GM19467 (cell line): ENCODE measurements around the gene NFS1.
"Not testable (repeated sequence)": the region's sequence is repeated elsewhere in the genome, so short reads cannot be mapped to it uniquely, and the experiment has no call there.

Experiments
- ATAC-seq: cut with Tn5 transposase; IDR thresholded peaks from one replicate; pipeline ENCODE4 v1.9.1; 2021; ENCODE audit warnings: mild to moderate bottlenecking, moderate library complexity; ENCODE audit not compliant: unreplicated experiment

Gene NFS1

GRCh38 chr20:35729836-35730582, 30.9 kb upstream of the NFS1 start:
- ATAC-seq: no peak

DNA sequence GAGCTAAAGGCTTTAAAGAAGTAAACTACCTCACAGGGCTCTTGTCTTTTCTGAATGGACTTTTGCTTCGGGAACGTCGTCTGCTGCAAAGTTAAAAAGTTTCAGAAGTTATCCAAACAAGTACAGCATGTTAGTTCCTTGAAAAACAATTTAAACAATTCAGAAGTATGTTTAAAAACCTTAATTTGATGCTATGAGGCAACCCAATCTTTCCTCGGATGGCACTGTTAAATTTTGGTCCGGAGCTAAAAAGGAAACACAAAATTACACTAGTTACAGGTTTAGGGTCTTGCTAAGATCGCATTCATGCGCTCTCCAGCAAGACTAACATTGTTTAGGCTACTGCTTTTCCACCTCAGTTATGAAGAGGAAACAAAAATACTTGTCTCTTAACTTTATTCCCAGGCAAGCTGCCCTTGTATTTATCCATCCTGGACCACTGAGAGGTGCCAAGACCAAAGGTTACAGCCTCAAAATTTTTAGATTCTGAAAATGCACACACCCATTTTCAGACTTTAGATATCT, 30.2 kb upstream of the NFS1 start:
- ATAC-seq: no peak

GRCh38 chr20:35726842-35727711, 27.9 kb upstream of the NFS1 start:
- ATAC-seq: no peak

DNA sequence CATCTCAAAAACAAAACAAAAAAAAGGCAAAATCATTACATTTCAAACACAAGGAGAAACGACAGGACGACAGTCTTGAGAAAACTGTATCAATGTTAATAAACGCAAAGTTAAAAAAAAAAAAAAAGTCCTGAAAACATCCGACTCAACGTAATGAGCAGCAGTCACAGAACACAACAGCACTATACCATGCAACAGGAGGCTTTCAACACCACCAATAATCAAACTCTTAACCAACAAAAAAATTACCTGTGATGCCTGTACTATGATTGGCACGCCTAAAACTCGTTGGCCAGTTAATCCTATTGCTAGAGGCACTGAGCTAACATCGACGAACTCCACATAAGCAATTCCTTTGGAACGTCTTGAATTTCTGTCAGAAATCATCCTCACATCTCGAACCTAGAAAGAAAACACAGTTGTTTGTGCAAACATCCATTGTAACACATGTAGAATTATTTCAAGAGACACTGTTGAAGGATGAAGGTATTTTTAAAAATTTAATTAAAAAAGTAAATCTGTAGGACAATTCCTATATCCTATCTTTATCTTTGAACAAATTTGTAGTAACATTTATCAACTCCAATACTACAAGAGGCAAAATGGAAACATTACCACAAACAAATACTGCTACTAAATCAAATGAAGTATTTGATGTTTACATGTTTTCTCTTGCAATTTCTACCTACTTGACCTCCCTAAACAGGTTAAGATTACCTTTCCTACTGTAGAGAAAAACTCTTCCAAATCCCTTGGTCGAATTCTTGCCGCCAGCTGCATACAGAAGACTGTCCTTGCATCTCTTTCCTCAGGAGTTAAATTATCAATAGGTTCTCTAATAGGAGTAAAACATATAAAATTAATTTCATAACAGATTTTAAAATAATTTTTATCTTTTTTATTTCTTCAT, 25.4 kb upstream of the NFS1 start:
- no peak for ATAC-seq

DNA sequence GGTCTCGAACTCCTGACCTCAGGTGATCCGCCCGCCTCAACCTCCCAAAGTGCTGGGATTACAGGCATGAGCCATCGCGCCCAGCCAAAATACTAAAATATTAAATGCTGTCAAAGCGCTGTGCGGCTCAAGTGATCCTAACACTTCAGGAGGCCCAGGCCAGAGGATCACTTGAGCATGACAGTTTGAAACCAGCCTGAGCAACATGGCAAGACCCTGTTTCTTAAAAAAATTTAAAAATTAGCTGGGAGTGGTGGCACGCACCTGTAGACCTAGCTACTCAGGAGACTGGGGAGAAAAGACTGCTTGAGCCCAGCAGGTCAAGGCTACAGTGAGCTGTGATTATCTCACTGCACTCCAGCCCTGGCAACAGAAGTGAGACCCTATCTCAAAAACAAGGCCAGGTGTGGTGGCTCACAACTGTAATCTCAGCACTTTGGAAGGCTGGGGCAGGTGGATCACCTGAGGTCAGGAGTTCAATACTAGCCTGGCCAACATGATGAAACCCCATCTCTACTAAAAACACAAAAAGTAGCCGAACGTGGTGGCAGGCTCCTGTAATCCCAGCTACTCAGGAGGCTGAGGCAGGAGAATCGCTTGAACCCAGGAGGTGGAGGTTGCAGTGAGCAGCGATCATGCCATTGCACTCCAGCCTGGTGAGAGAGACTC, 24.6 kb upstream of the NFS1 start:
- ATAC-seq: not testable (repeated sequence)

DNA sequence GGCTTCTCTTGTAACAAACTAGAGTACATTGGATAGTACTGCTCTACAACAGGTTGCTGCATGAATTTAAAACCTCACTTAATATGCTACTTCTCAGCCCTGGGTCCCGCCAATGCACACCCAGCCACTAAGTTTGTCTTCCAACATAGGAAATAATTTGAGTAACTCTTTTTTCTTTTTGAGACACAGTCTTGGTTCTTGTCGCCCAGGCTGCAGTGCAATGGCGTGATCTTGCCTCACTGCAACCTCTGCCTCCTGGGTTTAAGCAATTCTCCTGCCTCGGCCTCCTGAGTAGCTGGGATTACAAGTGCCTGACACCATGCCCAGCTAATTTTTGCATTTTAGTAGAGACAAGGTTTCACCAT, 24.1 kb upstream of the NFS1 start:
- not testable (repeated sequence) for ATAC-seq

- ATAC-seq: no peak
Measured at GRCh38 chr20:35721621-35722020, 22.5 kb upstream of the NFS1 start.

DNA sequence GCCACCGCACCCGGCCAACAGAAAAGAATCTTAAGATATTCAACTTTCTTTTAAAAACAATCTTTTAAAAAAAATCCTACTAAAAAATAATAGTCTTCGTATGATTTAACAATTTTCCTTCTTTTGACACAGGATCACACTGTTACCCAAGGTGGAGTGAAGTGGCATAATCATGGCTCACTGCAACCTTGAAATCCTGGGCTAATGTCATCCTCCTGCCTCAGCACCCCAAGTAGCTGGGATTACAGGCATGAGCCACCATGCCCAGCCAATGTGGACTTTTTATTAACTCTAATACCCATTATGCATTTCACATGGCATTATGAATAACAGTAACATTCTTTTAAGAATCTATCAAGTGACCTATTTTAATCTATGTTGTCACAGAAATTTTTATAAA, 22.1 kb upstream of the NFS1 start:
- ATAC-seq: no peak

DNA sequence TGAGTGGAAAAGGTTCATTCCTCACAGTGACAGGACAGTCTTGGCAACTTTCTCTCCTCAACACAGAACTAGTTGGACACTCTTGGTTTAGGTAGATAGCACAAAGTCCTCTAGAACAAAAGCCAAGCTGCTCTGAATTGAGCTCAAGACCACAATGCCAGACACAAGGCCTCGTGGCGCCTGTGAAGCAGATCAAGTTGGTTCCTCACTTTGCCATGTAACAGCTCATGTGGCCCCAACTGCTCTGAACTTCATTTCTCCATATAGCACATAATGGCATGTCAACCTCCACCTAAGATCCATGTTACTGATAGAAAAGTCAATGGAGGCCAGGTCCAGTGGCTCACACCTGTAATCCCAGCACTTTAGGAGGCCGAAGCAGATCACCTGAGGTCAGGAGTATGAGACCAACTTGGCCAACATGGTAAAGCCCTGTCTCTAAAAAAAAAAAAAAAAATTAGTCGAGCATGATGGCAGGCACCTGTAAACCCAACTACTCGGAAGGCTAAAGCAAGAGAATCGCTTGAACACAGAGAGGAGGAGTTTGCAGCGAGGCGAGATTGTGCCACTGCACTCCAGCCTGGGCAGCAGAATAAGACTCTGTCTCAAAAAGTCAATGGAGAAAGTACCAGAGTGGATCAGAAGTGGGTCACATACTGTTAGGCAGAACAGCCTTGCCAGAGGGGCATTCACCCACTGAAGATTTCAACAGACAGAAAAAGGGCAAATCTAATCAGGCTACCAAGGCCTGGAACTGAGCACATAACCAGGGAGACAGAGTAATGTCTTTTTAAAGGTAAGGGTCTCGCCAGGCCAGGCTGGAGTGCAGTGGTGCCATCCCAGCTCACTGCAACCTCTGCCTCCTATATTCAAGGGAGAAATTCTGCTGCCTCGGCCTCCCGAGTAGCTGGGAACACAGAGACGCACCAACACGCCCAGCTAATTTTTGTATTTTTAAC, 21.3 kb upstream of the NFS1 start:
- ATAC-seq: no peak

DNA sequence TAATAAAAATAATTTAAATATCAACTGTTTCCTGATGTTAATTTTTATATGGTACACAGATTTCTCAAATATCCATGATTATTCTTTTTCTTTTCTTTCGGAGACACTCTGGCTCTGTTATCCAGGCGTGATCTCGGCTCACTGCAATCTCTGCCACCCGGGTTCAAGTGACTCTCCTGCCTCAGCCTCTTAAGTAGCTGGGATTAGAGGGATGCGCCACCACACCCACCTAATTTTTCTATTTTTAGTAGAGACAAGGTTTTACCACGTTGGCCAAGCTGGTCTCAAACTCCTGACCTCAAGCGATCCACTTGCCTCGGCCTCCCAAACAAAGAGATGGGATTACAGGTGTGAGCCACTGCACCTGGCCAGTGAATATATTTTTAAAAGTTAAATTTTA, 20.6 kb upstream of the NFS1 start:
- ATAC-seq: no peak

DNA sequence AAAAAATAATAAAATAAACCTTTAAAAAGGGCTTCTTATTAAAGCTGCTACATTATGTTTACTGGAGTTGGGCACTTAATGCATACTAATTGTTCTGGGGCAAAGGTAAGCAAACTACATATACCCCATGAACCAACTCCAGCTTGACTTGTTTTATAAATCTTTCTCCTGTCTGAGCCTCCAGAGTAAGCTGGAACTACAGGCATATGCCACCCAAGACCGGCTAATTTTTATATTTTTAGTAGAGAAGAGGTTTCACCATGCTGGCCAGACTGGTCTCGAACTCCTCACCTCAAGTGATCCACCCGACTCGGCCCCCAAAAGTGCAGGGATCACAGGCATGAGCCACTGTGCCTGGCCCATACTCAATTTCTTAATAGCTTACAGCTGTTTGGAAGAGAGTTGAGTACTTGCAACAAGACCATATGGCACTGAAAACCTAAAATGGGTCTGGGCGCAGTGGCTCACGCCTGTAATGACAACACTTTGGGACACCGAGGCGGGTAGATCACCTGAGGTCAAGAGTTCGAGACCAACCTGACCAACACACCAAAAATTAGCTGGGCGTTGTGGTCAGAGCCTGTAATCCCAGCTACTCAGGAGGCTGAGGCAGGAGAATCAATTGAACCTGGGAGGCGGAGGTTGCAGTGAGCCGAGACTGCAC, 20.0 kb upstream of the NFS1 start:
- ATAC-seq: no peak

DNA sequence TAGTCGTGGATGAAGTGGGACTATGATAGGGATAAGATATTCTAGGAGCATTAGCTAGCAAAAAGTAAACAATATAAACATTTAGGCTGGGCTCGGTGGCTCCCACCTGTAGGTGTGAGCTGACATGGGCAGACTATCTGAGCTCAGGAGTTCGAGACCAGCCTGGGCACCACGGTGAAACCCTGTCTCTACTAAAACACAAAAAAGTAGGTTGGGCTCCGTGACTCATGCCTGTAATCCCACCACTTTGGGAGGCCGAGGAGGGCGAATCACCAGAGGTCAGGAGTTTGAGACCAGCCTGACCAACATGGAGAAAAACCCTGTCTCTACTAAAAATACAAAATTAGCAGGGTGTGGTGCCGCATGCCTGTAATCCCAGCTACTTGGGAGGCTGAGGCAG, 19.2 kb upstream of the NFS1 start:
- not testable (repeated sequence) for ATAC-seq

GRCh38 chr20:35716330-35716729, 17.2 kb upstream of the NFS1 start:
- ATAC-seq: no peak

DNA sequence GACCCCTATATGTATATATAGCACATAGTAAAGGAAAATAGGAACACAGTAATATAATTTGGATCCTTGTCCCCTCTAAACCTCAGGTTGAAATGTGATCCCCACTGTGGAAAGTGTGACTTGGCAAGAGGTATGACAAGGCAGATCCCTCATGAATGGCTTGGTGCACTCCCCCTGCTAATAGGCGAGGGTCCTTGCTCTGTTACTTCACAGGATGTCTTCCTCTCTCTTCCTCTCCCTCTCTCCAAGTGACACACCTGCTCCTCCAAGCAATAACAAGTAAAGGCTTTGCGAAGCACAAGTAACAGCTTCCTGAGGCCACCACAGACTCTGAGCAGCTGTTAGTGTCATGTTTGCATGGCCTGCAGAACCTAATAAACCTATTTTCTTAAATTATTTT, 16.5 kb upstream of the NFS1 start:
- no peak for ATAC-seq

GRCh38 chr20:35714127-35714526, 15.0 kb upstream of the NFS1 start:
- ATAC-seq: no peak

- ATAC-seq: not testable (repeated sequence)
Measured at GRCh38 chr20:35713120-35713519, 14.0 kb upstream of the NFS1 start.

DNA sequence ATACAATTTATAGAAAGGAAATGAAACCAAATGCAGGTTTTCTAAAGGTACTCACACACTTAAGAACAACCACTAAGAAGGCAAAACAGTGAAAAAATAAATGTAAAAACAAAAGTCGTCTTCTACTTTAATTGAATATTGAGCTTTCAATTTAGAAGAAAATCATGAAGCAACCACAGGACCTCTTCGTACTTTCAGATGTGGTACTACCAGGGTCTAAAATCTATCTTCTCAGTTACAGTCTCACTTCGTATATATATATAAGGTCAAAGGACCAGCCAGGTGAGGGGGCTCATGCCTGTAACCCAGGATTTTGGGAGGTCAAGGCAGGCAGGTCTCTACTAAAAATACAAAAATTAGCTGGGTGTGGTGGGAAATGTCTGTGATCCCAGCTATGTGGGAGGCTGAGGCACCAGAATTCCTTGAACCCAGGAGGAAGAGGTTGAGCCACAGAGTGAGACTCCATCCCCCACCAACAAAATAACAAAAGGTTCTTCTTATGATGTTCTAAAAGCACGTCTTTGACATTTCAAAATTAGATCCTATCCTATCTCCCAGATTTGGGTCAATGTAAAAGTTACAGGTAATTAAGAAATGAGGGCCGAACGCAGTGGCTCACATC, 12.5 kb upstream of the NFS1 start:
- ATAC-seq: no peak

DNA sequence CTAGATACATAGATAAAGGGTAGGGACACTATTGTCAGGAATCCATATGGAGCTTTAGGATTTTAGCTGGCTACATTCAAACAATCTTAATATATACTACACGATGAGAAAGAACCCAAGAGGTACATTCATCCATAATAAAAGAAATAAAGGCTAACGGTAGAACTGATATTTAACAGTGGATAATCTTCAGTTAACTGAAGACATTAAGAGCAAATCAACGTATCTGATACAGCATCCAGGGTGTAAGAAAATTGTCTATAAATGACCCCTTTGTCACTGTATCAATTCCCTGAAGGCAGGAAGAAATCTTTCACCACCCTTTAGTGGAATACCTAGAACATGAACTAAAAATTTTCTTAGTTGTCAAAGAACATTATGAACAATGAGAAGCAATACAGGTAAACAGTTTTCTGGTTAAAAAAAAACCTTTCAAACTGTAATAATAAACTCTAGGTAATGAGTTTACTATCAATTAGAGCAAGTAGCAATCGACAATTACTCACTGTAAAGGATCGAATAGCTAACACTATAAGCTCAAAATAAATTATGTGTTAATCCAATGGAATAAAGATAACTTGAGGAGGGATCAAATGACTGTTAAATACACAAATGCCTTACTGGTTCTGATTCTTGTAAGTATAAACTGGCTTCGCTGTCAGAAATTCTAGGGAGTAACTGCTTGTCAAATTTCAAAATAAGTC, 11.9 kb upstream of the NFS1 start:
- no peak for ATAC-seq
